OCI-LY3 (cell line): ENCODE measurements around the gene TM4SF1.

Experiments used
- H2AFZ ChIP-seq: fragments of 200-600, 300-600 bp; shearing (Covaris generic); 2 replicates; pipeline ENCODE4 v1.6.0; 2014; ENCODE audit warnings: antibody characterized with exemption, low read depth, low read length
- H3K27ac ChIP-seq: fragments of 200-600, 300-600 bp; sonication (generic); 2 replicates; pipeline ENCODE4 v1.5.1; 2014; ENCODE audit warnings: mild to moderate bottlenecking, low read length, moderate library complexity, mixed read lengths
- H3K27me3 ChIP-seq: fragments of 200-600, 300-600 bp; sonication (generic); 2 replicates; pipeline ENCODE4 v1.6.1; 2014; ENCODE audit warnings: low read depth, low read length, mixed read lengths
- H3K36me3 ChIP-seq: fragments of 200-600, 300-600 bp; sonication (generic); replicated peaks from 2 replicates; pipeline ENCODE3; 2014; ENCODE audit warnings: low read depth, low read length, mixed read lengths
- H3K4me1 ChIP-seq: fragments of 300-600, 200-600 bp; sonication (generic); 2 replicates; pipeline ENCODE4 v1.6.1; 2014; ENCODE audit warnings: low read length, mixed read lengths
- H3K4me2 ChIP-seq: fragments of 200-600, 300-600 bp; sonication (generic); 2 replicates; pipeline ENCODE4 v1.6.1; 2014; ENCODE audit warnings: low read length, mixed read lengths
- H3K4me3 ChIP-seq: fragments of 300-600, 200-600 bp; sonication (generic); 2 replicates; pipeline ENCODE4 v1.5.1; 2014; ENCODE audit warnings: antibody characterized with exemption, mild to moderate bottlenecking, low read length, moderate library complexity
- H3K79me2 ChIP-seq: fragments of 300-600, 200-600 bp; shearing (Covaris generic); 2 replicates; pipeline ENCODE4 v1.6.1; 2014; ENCODE audit warnings: mild to moderate bottlenecking, low read length, mixed read lengths
- H3K9ac ChIP-seq: fragments of 300-600, 200-600 bp; shearing (Covaris generic); 2 replicates; pipeline ENCODE4 v1.6.0; 2014; ENCODE audit warnings: mild to moderate bottlenecking, low read length, moderate library complexity
- H3K9me3 ChIP-seq: fragments of 200-600, 300-600 bp; shearing (Covaris generic); 2 replicates; pipeline ENCODE4 v1.6.1; 2014; ENCODE audit warnings: low read length, mixed read lengths; ENCODE audit not compliant: insufficient read depth
- H4K20me1 ChIP-seq: fragments of 200-600, 300-600 bp; sonication (generic); 2 replicates; pipeline ENCODE4 v1.6.1; 2016; ENCODE audit warnings: low read length, mixed read lengths; ENCODE audit not compliant: insufficient read depth
- CTCF ChIP-seq: fragments of 200-600, 300-600 bp; sonication (generic); IDR thresholded peaks from 2 replicates; pipeline ENCODE4 v1.5.1; 2014; ENCODE audit warnings: antibody characterized with exemption, low read length, low read depth
- EZH2phosphoT487 ChIP-seq: fragments of 200-600 bp; shearing (Covaris generic); IDR thresholded peaks from 2 replicates; pipeline ENCODE4 v1.6.1; 2018; ENCODE audit warnings: antibody characterized with exemption, mixed run types, low read depth

TM4SF1 gene

GRCh38 chr3:149414557-149415231, 37.2 kb upstream of the TM4SF1 start:
- peak overlapping the region; percentile 27 for H3K27ac ChIP-seq
- H3K9me3 ChIP-seq = peaks cover 5% of the 10 kb centered on the region; the same call in 1 of the 2 replicates
- peak overlapping the region; percentile 45 for H2AFZ ChIP-seq
- H3K36me3 ChIP-seq = peaks cover 5% of the 10 kb centered on the region
- TF ChIP-seq EZH2phosphoT487 (no peak), CTCF (no peak)
- H3K79me2 ChIP-seq = no peaks in the 10 kb centered on the region
- no peaks in the 10 kb centered on the region for H3K27me3 ChIP-seq
- no peaks in the 10 kb centered on the region for H4K20me1 ChIP-seq
- peak overlapping the region; percentile 30; the same call in 1 of the 2 replicates for H3K4me2 ChIP-seq
- H3K4me1 ChIP-seq = peaks cover 49% of the 10 kb centered on the region
- no peak overlapping the region for H3K4me3 ChIP-seq
- no peak overlapping the region for H3K9ac ChIP-seq

- H3K27ac ChIP-seq = no peak overlapping the region
- TF ChIP-seq CTCF (no peak), EZH2phosphoT487 (no peak)
These were observed 34.1 kb upstream of the TM4SF1 start for GRCh38 chr3:149411583-149411982.

GRCh38 chr3:149409351-149409750, 31.9 kb upstream of the TM4SF1 start:
- Histone ChIP-seq H2AFZ (no peak overlapping the region), H4K20me1 (no peaks in the 10 kb centered on the region), H3K9ac (no peak overlapping the region), H3K79me2 (no peaks in the 10 kb centered on the region), H3K9me3 (no peaks in the 10 kb centered on the region), H3K36me3 (no peaks in the 10 kb centered on the region), H3K27me3 (no peaks in the 10 kb centered on the region), H3K27ac (no peak overlapping the region), H3K4me1 (peaks cover 2% of the 10 kb centered on the region), H3K4me2 (no peak overlapping the region), H3K4me3 (no peak overlapping the region)
- TF ChIP-seq EZH2phosphoT487 = no peak
- TF ChIP-seq CTCF = no peak

More at GRCh38 chr3:149411583-149411982, 34.1 kb upstream of the TM4SF1 start:
- no peak overlapping the region for H3K4me2 ChIP-seq
- H3K4me3 ChIP-seq = no peak overlapping the region
- peaks cover 24% of the 10 kb centered on the region for H3K4me1 ChIP-seq
- no peaks in the 10 kb centered on the region for H4K20me1 ChIP-seq
- H3K9ac ChIP-seq = no peak overlapping the region
- H3K27me3 ChIP-seq = no peaks in the 10 kb centered on the region
- H3K36me3 ChIP-seq = peaks cover 5% of the 10 kb centered on the region
- H3K9me3 ChIP-seq = peaks cover 4% of the 10 kb centered on the region; the same call in 1 of the 2 replicates
- H2AFZ ChIP-seq = no peak overlapping the region
- no peaks in the 10 kb centered on the region for H3K79me2 ChIP-seq

- Histone ChIP-seq H3K79me2 (no peaks in the 10 kb centered on the region), H3K27ac (no peak overlapping the region), H2AFZ (no peak overlapping the region), H3K9me3 (no peaks in the 10 kb centered on the region), H3K4me1 (no peaks in the 10 kb centered on the region), H3K27me3 (no peaks in the 10 kb centered on the region), H3K9ac (no peak overlapping the region), H3K4me2 (no peak overlapping the region), H4K20me1 (no peaks in the 10 kb centered on the region), H3K36me3 (no peaks in the 10 kb centered on the region), H3K4me3 (no peak overlapping the region)
- TF ChIP-seq CTCF = no peak
- no peak for TF ChIP-seq EZH2phosphoT487
These were observed 30.4 kb upstream of the TM4SF1 start for GRCh38 chr3:149407898-149408297.
